OCI-LY3 (cell line): Measurements from ENCODE around the gene TNK1.

Experiments
- H2AFZ ChIP-seq: fragments of 200-600, 300-600 bp; shearing (Covaris generic); 2 replicates; pipeline ENCODE4 v1.6.0; 2014; ENCODE audit warnings: antibody characterized with exemption, low read depth, low read length
- H3K27ac ChIP-seq: fragments of 200-600, 300-600 bp; sonication (generic); 2 replicates; pipeline ENCODE4 v1.5.1; 2014; ENCODE audit warnings: mild to moderate bottlenecking, low read length, moderate library complexity, mixed read lengths
- H3K27me3 ChIP-seq: fragments of 200-600, 300-600 bp; sonication (generic); 2 replicates; pipeline ENCODE4 v1.6.1; 2014; ENCODE audit warnings: low read depth, low read length, mixed read lengths
- H3K36me3 ChIP-seq: fragments of 200-600, 300-600 bp; sonication (generic); replicated peaks from 2 replicates; pipeline ENCODE3; 2014; ENCODE audit warnings: low read depth, low read length, mixed read lengths
- H3K4me1 ChIP-seq: fragments of 300-600, 200-600 bp; sonication (generic); 2 replicates; pipeline ENCODE4 v1.6.1; 2014; ENCODE audit warnings: low read length, mixed read lengths
- H3K4me2 ChIP-seq: fragments of 200-600, 300-600 bp; sonication (generic); 2 replicates; pipeline ENCODE4 v1.6.1; 2014; ENCODE audit warnings: low read length, mixed read lengths
- H3K4me3 ChIP-seq: fragments of 300-600, 200-600 bp; sonication (generic); 2 replicates; pipeline ENCODE4 v1.5.1; 2014; ENCODE audit warnings: antibody characterized with exemption, mild to moderate bottlenecking, low read length, moderate library complexity
- H3K79me2 ChIP-seq: fragments of 300-600, 200-600 bp; shearing (Covaris generic); 2 replicates; pipeline ENCODE4 v1.6.1; 2014; ENCODE audit warnings: mild to moderate bottlenecking, low read length, mixed read lengths
- H3K9ac ChIP-seq: fragments of 300-600, 200-600 bp; shearing (Covaris generic); 2 replicates; pipeline ENCODE4 v1.6.0; 2014; ENCODE audit warnings: mild to moderate bottlenecking, low read length, moderate library complexity
- H3K9me3 ChIP-seq: fragments of 200-600, 300-600 bp; shearing (Covaris generic); 2 replicates; pipeline ENCODE4 v1.6.1; 2014; ENCODE audit warnings: low read length, mixed read lengths; ENCODE audit not compliant: insufficient read depth
- H4K20me1 ChIP-seq: fragments of 200-600, 300-600 bp; sonication (generic); 2 replicates; pipeline ENCODE4 v1.6.1; 2016; ENCODE audit warnings: low read length, mixed read lengths; ENCODE audit not compliant: insufficient read depth
- CTCF ChIP-seq: fragments of 200-600, 300-600 bp; sonication (generic); IDR thresholded peaks from 2 replicates; pipeline ENCODE4 v1.5.1; 2014; ENCODE audit warnings: antibody characterized with exemption, low read length, low read depth
- EZH2phosphoT487 ChIP-seq: fragments of 200-600 bp; shearing (Covaris generic); IDR thresholded peaks from 2 replicates; pipeline ENCODE4 v1.6.1; 2018; ENCODE audit warnings: antibody characterized with exemption, mixed run types, low read depth

The TNK1 gene

GRCh38 chr17:7369825-7370224 lies 11.1 kb upstream of the TNK1 start:
- no peaks in the 10 kb centered on the region for H3K79me2 ChIP-seq
- no peak overlapping the region for H3K27ac ChIP-seq
- no peaks in the 10 kb centered on the region for H3K9me3 ChIP-seq
- H4K20me1 ChIP-seq: no peaks in the 10 kb centered on the region
- H3K4me3 ChIP-seq: no peak overlapping the region
- peaks cover 6% of the 10 kb centered on the region; the same call in 1 of the 2 replicates for H3K27me3 ChIP-seq
- TF ChIP-seq CTCF (no peak), EZH2phosphoT487 (no peak)
- no peak overlapping the region for H2AFZ ChIP-seq
- H3K4me2 ChIP-seq: no peak overlapping the region
- H3K36me3 ChIP-seq: no peaks in the 10 kb centered on the region
- H3K4me1 ChIP-seq: no peaks in the 10 kb centered on the region
- H3K9ac ChIP-seq: no peak overlapping the region

- H2AFZ ChIP-seq: no peak overlapping the region
- H3K9ac ChIP-seq: no peak overlapping the region
- no peak overlapping the region for H3K4me3 ChIP-seq
- H3K79me2 ChIP-seq: no peaks in the 10 kb centered on the region
- no peaks in the 10 kb centered on the region for H3K4me1 ChIP-seq
- H3K27ac ChIP-seq: no peak overlapping the region
- no peak overlapping the region for H3K4me2 ChIP-seq
- TF ChIP-seq CTCF (no peak), EZH2phosphoT487 (no peak)
- H3K27me3 ChIP-seq: peaks cover 6% of the 10 kb centered on the region; the same call in 1 of the 2 replicates
- H3K9me3 ChIP-seq: no peaks in the 10 kb centered on the region
- no peaks in the 10 kb centered on the region for H3K36me3 ChIP-seq
- no peaks in the 10 kb centered on the region for H4K20me1 ChIP-seq
These were observed 10.0 kb upstream of the TNK1 start for GRCh38 chr17:7370853-7371252.

GRCh38 chr17:7374353-7374752 lies 6.5 kb upstream of the TNK1 start:
- H3K36me3 ChIP-seq: no peaks in the 10 kb centered on the region
- no peaks in the 10 kb centered on the region for H3K79me2 ChIP-seq
- H3K4me1 ChIP-seq: no peaks in the 10 kb centered on the region
- H3K9me3 ChIP-seq: 0 out of 2 replicates have a peak, but pooled peaks cover 4% of the 10 kb centered on the region
- no peak for TF ChIP-seq EZH2phosphoT487
- TF ChIP-seq CTCF: no peak
- H3K9ac ChIP-seq: no peak overlapping the region
- no peaks in the 10 kb centered on the region for H4K20me1 ChIP-seq
- no peak overlapping the region for H3K27ac ChIP-seq
- H3K4me3 ChIP-seq: no peak overlapping the region
- peaks cover 6% of the 10 kb centered on the region; the same call in 1 of the 2 replicates for H3K27me3 ChIP-seq
- no peak overlapping the region for H2AFZ ChIP-seq
- H3K4me2 ChIP-seq: no peak overlapping the region

GRCh38 chr17:7379134-7379533 lies 1.8 kb upstream of the TNK1 start:
- Histone ChIP-seq H3K27me3 (no peaks in the 10 kb centered on the region), H3K4me1 (peaks cover 5% of the 10 kb centered on the region; the same call in 1 of the 2 replicates), H3K79me2 (no peaks in the 10 kb centered on the region), H2AFZ (no peak overlapping the region), H3K4me2 (no peak overlapping the region), H3K36me3 (no peaks in the 10 kb centered on the region), H3K4me3 (no peak overlapping the region), H3K9me3 (0 out of 2 replicates have a peak, but pooled peaks cover 5% of the 10 kb centered on the region), H4K20me1 (no peaks in the 10 kb centered on the region), H3K9ac (no peak overlapping the region), H3K27ac (no peak overlapping the region)
- TF ChIP-seq CTCF (no peak), EZH2phosphoT487 (no peak)
